Fibroblast of pulmonary artery (primary cell): ENCODE measurements around the gene DEPP1.
A peak's percentile ranks its signal among the peaks of the same experiment; 100 is the strongest.

Experiments used
- DNase-seq: peaks from one replicate; pipeline ENCODE4 v3.0.0-alpha.2; 2010; ENCODE audit warnings: low read depth
- H3K4me3 ChIP-seq: replicated peaks from 2 replicates; pipeline ENCODE4 v1.5.1; 2011; ENCODE audit warnings: low read depth, mild to moderate bottlenecking, control low read depth, low read length, moderate library complexity
- CTCF ChIP-seq: IDR thresholded peaks from 2 replicates; pipeline ENCODE4 v1.5.1; 2011; ENCODE audit warnings: mild to moderate bottlenecking, control low read depth, low read length, inconsistent platforms; ENCODE audit errors: missing control alignments

Gene DEPP1

DNA sequence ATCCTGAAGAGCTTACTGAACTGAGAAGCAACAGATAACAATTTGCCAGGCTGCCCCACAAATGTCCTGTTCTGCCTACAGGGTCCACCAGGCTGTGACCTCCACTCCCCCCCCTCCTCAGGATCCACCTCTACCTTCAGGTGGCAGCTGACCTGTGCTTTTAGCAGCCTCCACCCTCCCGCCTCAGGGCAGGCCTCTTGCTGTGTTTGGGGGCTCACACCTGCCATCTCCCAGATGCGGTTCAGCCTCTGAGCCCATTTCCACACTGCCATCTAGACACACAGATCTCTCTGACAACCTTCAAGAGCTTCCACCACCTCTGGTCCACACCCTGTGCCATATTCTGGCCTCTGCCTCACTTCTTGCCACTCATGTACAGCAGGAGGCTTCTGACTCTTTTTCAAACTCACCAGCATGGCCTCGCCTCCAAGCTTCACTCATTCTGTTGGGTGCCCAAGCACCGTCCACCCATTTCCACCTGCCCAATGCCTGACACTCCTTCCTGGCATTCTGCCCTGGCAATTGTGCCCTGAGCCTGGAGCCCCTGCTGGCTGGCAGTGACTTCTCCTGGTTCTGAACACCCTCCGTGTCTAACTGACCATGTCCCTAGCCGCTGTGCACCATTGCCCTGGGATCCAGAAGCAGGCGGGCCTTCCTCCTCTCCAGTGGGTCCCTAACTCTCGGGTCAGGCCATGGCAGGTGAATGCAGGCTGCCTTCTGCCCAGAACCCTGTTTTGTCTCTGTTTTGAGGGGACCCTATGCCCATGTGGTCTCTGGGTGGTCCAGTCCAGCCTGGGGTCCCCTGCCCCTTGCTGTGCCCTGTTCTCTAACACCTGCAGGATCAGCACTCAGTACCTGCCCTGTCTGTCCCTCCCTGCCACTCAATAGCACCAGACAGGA is 49.0 kb downstream of the DEPP1 start:
- no peak for TF ChIP-seq CTCF
- no peak for DNase-seq
- no peak overlapping the region for H3K4me3 ChIP-seq

DNA sequence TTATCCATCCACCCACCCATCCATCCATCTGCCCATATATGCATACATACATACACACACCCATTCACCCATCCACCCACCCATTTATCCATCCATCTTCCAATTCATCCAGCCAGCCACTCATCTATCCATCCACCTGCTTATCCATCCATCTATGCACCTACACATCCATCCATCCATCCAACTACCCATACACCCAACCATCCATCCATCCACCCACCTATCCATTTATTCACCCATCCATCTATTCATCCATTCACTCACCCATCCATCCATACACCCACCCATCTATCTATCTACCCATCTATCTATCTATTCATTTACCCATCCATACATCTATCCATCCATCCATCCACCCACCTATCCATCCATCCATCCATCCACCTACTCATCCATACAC is 50.1 kb downstream of the DEPP1 start:
- no peak for DNase-seq
- H3K4me3 ChIP-seq: no peak overlapping the region
- TF ChIP-seq CTCF: no peak

DNA sequence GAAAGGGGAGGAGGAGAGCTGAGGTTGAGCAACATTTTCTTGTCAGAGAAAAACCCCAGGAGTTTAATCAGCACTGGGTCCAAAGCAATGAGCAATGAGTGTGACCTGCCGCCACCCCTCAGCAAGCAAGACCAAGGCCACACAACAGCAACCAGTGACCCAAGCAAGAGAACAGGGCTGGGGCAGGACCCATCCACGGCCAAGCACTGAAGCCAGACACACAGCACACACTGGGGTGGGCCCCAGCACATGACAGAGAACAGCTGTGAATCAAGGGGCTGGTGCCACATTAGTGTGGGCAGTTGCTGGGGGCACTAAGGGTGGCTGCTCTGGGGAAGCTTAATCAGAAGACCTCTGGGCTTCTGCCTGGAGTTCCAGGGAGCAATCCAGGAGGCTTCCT is 51.3 kb downstream of the DEPP1 start:
- H3K4me3 ChIP-seq: no peak overlapping the region
- DNase-seq: peak; percentile 51
- no peak for TF ChIP-seq CTCF

DNA sequence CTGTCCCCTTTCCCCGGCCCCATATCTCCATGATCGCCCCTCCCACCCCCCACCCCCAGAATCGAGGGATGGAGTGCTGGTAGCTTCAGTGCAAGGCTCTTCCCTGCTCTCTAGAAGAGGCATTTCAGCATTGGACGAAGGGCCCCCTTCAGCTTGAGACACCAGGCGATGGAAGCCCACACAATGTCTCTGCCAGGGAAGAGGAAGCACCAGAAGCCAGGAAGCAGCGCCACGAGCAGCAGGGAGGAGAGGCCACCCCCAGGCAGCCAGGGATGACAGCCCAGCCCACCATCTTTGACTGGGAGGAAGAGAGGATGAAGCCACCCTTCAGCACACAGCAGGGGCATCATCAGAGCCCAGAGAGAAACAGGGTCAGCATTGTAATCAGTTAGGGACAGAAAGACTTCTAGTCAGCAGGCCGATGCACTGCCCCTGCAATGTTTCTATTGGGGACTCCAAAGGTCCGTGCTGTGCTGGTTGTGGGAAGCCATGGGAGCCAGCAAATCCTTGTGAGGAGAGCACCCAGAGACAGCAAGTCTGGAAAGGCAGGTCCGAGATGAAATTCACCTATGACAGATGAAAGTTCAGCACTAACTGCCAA is 51.8 kb downstream of the DEPP1 start:
- DNase-seq: no peak
- no peak overlapping the region for H3K4me3 ChIP-seq
- TF ChIP-seq CTCF: no peak
